Sigmoid colon (tissue), 4 donors: ENCODE data around the gene ZCCHC7.

Source experiments
- EP300 ChIP-seq, 4 donors: sonication (generic); formaldehyde crosslinking; IDR thresholded peaks; one replicate each; pipeline ENCODE4 v1.6.1; 2017; ENCODE audit warnings: antibody characterized with exemption in 4 of 4
- POLR2A ChIP-seq, 2 donors: fragments of 450-650 bp; IDR thresholded peaks; one replicate each; pipeline ENCODE4 v1.6.1; 2016; ENCODE audit warnings: antibody characterized with exemption in 2 of 2, mild to moderate bottlenecking in 2 of 2, moderate library complexity in 2 of 2
- POLR2AphosphoS5 ChIP-seq, 4 donors: sonication (generic); formaldehyde crosslinking; IDR thresholded peaks; one replicate each; pipeline ENCODE4 v1.6.1; 2017; ENCODE audit warnings: antibody characterized with exemption in 4 of 4
- TF ChIP-seq, protein P1 (sequence below), 4 experiments: fragments of 450-650 bp in 3 of 4; fragments of 200-600 bp in 1 of 4; IDR thresholded peaks; one replicate each; pipeline ENCODE4 v1.5.1; 2016 to 2019; ENCODE audit warnings: antibody characterized with exemption in 4 of 4, mild to moderate bottlenecking in 3 of 4, moderate library complexity in 2 of 4

DNA sequence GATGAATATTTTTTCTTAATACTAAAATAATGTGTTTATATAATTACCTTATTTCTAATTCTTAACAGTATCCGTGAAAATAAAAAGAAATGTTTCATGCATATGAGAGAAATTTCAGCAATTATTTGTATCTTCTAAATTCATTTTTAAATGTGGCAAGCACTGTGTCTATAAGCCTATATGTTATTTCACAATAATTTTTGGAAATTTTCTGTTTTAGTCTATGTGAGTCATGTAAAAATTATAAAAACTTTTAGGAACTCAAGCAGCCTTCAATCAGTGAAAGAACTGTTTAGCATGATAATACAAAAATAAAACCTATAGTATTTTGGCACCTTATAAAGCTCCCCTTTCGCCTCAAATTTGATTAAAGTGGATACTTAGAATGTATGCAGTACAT lies 96.8 kb downstream of the ZCCHC7 start:
- TF ChIP-seq, protein P1, sequence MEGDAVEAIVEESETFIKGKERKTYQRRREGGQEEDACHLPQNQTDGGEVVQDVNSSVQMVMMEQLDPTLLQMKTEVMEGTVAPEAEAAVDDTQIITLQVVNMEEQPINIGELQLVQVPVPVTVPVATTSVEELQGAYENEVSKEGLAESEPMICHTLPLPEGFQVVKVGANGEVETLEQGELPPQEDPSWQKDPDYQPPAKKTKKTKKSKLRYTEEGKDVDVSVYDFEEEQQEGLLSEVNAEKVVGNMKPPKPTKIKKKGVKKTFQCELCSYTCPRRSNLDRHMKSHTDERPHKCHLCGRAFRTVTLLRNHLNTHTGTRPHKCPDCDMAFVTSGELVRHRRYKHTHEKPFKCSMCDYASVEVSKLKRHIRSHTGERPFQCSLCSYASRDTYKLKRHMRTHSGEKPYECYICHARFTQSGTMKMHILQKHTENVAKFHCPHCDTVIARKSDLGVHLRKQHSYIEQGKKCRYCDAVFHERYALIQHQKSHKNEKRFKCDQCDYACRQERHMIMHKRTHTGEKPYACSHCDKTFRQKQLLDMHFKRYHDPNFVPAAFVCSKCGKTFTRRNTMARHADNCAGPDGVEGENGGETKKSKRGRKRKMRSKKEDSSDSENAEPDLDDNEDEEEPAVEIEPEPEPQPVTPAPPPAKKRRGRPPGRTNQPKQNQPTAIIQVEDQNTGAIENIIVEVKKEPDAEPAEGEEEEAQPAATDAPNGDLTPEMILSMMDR (IDR thresholded peaks at IDR 0.05) = no peak
- TF ChIP-seq POLR2AphosphoS5 (IDR thresholded peaks at IDR 0.05) = no peak
- no peak for TF ChIP-seq POLR2A (IDR thresholded peaks at IDR 0.05)
- TF ChIP-seq EP300 (IDR thresholded peaks at IDR 0.05) = no peak
